KG1 (cell line): ENCODE measurements around the gene ZCCHC24.

Experiments used
- DNase-seq: peaks from one replicate; lab custom pipeline; 2025; lab: John Stamatoyannopoulos, UW

ZCCHC24 gene

GRCh38 chr10:79431428-79431827 lies 14.0 kb downstream of the ZCCHC24 start:
- no peak for DNase-seq

GRCh38 chr10:79430936-79431335 lies 14.5 kb downstream of the ZCCHC24 start:
- DNase-seq = no peak

GRCh38 chr10:79430325-79430905 lies 15.0 kb downstream of the ZCCHC24 start:
- DNase-seq = no peak

DNA sequence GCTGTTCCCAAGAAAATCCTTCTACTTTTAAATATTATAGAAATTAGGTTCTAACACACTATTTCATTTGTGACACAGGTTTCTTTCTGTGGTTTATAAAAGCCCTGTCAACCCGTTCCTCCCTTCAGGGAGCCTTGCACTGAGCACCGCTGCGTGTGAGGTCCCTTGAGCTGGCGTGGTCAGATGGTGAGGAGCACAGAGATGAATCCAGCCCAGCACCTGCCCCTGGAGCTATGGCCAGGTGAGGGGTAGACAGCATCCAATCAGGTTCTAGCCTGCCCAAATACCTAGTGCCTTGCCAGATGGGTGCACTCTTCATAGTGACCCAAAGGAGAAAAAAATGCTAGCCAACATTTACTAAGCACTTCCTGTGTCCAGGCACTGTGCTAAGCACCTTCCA lies 15.7 kb downstream of the ZCCHC24 start:
- DNase-seq = no peak

DNA sequence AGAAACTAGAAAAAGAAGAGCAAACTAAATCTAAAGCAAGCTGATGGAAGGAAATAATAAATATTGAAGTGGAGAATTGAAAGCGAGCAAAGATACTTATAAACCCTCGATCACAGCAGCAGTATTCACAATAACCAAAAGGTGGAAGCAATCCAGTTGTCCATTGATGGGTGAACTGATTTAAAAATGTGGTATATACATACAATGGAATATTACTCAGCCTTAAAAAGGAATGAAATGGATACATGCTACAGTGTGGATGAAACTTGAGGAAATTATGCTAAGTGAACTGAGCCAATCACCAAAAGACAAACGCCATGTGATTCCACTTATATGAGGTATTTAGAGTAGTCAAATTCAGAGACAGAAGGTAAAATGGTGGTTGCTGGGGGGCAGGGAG lies 17.5 kb downstream of the ZCCHC24 start:
- DNase-seq = no peak

- no peak for DNase-seq
Observed at GRCh38 chr10:79425074-79425532, 20.3 kb downstream of the ZCCHC24 start.

- no peak for DNase-seq
Observed at GRCh38 chr10:79424221-79425073, 21.0 kb downstream of the ZCCHC24 start.

- no peak for DNase-seq
Observed at GRCh38 chr10:79422178-79422892, 23.1 kb downstream of the ZCCHC24 start.

DNA sequence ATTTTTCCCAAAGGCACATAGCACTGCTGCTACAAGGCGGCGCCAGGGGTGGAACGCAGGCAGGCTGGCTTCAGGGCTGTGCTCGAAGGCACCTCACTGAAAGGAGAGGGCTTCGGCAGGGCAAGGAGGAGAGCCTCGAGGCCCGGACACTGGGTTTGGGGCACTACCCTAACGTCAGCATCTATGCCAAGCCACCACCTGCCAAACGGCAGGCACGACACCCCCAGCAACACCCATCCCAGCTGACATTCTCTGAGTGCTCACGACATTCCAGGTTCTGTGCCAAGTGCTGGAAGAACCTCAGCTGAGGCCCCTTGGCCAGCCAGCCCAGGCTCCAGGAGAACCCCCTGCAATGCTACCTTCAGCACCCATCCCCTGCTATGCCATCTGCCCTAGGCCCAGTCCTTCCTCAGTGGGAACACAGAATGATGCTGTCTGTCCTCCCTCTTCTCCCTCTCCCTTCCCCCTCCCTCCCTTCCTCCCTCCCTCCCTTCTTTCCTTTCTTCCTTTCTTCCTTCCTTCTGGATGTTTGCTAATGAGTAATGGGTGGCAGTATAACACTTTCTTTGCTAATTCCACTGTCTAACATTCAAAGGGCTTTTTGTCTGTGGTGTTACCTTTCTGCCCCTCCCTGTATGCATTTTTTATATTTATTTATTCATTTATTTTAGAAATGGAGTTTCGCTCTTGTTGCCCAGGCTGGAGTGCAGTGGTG lies 24.3 kb downstream of the ZCCHC24 start:
- DNase-seq = no peak

GRCh38 chr10:79418886-79419595 lies 26.4 kb downstream of the ZCCHC24 start:
- no peak for DNase-seq

DNA sequence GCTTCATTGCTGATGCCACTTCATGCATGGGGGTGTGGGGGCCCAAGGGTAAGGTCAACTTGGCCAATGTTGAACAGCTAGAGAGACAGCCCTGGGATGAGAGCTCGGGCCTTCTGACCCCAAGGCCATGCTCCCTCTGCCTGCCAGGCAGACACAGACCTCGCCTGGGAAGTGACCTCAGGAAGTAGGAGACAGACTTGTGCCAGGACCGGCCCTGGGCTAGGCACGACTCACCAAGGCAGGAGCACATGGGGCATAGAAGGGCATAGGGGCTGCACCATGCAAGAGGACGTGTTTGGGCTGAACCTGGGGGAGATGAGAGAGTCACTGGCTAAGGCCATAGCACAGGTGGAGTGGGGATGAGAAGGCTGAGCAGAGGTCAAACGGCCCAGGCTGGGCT lies 27.1 kb downstream of the ZCCHC24 start:
- DNase-seq = no peak

DNA sequence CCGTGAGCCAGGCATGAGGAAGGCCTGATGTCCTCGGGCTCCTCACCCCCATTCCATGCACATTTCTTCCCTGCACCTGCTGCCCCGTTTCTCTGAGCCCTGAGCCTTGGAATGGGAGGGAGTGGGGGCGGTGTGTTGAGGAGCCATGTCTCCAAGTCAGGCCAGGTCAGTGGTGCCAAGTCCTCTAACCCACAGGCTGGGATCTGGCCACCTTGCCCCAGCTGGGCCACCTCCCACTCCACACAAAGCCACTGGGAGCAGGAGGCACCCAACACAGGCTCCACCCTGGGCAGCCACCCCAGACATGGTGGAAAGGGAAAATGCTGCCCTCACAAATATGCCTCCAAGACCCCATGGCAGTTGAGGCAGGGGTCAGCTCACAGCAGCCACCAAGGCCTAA lies 27.7 kb downstream of the ZCCHC24 start:
- no peak for DNase-seq

DNA sequence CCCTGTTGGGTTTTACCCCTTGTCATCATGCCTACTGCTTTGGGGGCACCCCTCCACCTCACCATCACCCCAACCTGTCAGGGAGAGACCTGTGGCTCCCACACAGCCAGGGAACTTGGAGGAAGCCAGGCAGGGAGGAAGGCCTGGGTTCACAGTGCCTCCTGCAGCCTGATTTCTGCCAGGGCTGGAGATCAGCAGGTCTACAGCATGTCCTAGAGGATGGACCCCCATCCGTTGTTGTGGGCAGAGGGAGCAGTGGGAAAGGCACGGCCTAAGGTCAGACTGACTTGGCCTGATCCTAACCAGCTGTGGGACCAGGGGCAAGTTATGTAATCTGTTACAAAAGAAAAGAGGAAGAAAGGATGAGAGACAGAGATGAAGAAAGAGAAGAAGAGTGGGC lies 28.2 kb downstream of the ZCCHC24 start:
- no peak for DNase-seq

DNA sequence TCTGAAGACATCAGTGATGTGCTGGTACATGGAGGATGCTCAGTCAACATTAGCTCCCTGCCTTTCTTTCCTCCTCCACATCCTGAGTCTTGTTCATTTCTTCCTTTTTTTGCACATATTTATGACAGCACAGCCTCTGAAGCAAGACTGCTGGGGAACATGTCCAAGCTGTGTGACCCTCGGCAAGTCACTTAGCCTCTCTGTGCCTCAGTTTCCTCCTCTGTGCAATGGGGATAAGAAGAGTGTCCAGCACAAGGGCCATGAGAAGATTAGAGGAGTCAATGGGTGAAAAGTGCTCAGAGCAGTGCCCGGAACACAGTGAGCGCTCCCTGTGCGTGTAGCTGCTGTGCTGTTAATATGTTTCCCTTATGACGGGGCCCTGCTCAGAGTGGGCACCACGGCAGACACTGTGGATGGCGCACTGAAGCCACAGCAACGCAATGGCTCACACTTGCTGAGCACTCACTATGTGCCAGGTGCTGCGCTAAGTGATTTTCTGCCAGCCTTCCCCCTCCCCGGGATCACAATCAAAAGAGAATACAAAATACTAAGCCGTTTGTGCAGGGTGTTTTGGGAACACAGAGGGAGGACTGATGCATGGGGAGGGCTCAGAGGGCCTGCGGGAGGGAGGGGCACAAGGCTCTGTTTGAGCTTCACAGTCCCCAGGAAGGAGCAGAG lies 28.7 kb downstream of the ZCCHC24 start:
- DNase-seq = no peak

DNA sequence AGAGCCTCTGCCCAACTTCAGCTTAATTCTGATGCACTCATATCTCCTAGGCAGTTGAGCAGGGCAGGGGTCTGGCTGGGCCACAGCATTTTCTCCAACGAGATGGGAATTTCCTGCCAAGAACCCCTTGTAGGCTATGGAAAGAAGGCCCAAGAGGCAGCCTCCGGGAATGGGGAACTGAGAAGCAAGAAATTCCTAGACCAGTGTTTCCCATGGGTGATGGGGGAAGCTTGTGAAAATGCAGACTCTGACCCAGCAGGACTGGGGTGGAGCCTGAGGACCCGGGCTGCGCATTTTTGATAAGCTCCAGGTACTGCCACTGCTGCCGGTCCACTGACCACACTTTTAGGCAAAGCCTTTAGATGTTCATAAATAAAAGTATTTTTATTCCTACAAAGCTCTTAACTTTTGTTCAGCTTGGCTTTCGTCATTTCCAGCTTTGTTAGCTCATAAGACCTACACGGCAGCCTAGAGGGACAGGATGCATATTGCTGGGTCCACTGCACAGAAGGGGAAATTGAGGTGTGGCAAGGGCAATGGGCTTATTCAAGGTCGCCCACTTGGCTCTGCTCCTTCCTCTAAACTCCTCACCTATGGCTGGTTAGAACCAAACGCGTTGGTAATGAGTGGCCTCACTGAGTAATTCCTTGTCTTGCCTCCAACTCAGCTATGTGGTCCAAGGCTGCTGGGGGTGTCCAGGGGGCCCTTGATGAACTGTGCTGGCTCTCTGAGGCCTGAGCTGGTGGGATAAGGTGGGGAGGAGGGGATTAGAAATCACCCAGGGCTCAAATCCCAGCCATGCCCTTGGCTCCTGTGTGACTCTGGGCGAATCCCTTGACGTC lies 29.5 kb downstream of the ZCCHC24 start:
- no peak for DNase-seq

DNA sequence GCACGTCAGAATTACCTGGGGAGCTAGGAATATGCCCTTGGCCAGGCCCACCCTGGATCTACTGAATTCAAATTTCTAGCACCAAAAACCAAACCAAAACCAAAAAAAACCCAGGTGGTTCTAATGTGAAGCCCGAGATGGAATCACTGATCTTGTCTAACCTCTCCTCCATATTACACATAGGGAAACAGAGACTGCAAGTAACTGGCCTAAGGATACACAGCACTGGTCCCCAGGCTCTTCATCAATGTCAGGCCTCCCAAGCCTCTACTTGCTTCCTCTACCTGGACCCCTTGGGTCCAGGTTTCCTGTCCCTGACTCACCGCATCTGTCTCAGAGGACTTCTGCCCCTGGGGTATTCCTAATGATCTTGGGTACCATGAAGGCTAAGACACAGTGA lies 30.7 kb downstream of the ZCCHC24 start:
- DNase-seq = no peak

DNA sequence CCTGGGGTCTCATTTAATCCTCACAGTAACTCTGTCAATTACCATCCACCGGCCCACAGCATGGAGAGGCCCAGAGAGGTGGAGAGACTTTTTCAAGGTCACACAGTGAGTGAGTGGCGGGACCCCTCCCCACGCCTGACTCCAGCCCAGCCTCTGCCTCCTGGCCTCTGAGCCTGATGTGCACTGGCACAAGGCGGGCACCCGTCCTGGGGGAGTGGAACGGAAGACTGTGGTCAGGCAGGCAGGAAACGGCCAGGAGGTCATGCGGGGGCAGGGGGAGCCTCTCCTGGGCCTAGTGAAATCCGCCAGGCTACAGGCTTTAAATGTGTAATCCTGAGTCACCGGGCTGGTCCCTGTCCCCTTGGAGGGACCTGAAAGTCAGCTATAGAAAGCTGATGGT lies 32.2 kb downstream of the ZCCHC24 start:
- peak; percentile 24 for DNase-seq

GRCh38 chr10:79412516-79412915 lies 32.9 kb downstream of the ZCCHC24 start:
- DNase-seq = no peak

DNA sequence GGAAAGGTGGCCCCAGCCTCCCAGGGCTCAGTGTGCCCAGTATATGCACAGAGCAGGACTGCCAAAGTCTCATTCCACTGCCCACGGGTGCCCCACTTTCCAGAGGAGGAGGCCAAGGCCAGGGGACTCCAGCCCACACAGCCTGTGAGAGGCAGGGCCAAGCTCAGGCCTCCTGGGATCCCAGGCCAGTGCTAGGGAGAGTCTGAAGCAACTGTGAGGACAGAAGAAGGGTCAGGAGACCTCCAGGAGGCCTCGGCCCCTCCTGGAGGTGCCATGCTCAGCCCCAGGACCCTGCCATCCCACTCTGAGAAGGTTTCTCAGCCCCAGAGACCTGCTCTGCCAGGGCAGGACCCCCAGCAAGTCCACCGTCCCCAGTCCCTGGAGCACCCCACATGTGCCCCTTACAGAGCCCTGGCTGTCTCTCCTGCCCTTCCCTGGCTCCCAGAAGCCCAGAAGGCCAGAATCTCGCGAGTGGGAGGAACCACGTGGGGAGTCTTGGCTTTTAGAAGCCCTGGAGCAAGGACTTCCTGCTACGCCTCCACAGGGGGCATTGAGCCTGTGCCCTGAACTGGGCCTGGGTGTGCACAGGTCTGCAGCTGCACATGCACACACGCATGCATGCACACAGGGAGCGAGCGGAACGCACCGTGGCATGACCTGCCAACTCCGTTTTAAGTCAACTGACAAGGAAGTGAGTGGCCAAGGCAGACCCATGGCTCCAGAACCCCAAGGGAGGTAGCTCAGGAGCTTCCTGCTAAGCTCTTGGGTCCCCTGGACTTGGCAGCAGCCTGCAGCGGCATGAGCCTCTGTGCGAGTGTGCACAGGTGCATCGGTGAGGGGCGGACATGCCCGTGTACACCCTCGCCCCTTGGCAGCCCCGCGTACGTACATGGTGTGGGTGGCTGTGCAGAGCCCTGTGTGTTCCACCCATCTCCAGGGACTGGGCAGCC lies 33.6 kb downstream of the ZCCHC24 start:
- no peak for DNase-seq
